HepG2 (cell line): ENCODE results near the gene CDK11A. TPM values are rescaled to one million over a fixed set of nuclear protein-coding genes. Genes with fewer than 3 reads are reported as not detected.

Experiments
- ARNTL ChIP-seq: sonication (generic); formaldehyde crosslinking; IDR thresholded peaks from 2 replicates; pipeline ENCODE4 v1.4.0; 2020; ENCODE audit warnings: mild to moderate bottlenecking, missing genetic modification reagents
- FOSL1 ChIP-seq: sonication (generic); formaldehyde crosslinking; IDR thresholded peaks from 2 replicates; pipeline ENCODE4 v1.9.0; 2021; ENCODE audit warnings: missing genetic modification reagents, borderline replicate concordance
- FOXP1 ChIP-seq, 2 experiments: fragments of 450-650 bp in 1 of 2; IDR thresholded peaks; 2 replicates each; pipeline ENCODE4 v1.6.1; 2017 to 2018; ENCODE audit warnings: antibody characterized with exemption in 1 of 2
- GABPA ChIP-seq, 2 experiments: IDR thresholded peaks; 2 replicates each; pipeline ENCODE4 v1.6.1; 2011 to 2016; ENCODE audit warnings: low read depth in 2 of 2, low read length in 1 of 2, missing biosample characterization in 1 of 2, missing genetic modification characterization in 1 of 2
- PAWR ChIP-seq: sonication (generic); formaldehyde crosslinking; IDR thresholded peaks from 2 replicates; pipeline ENCODE4 v1.4.0; 2020; ENCODE audit warnings: missing genetic modification reagents, mild to moderate bottlenecking, borderline replicate concordance
- PRPF4 ChIP-seq: fragments of 200-400 bp; formaldehyde crosslinking; IDR thresholded peaks from 2 replicates; pipeline ENCODE4 v1.6.1; 2016; ENCODE audit warnings: low read length, low read depth; ENCODE audit not compliant: poor library complexity, severe bottlenecking
- SP140L ChIP-seq: sonication (generic); formaldehyde crosslinking; IDR thresholded peaks from 2 replicates; pipeline ENCODE4 v1.4.0; 2020; ENCODE audit warnings: missing genetic modification reagents, borderline replicate concordance
- SP2 ChIP-seq: sonication (generic); formaldehyde crosslinking; IDR thresholded peaks from 2 replicates; pipeline ENCODE4 v1.5.1; 2020; ENCODE audit warnings: mild to moderate bottlenecking, missing genetic modification reagents
- TCF7 ChIP-seq: sonication (generic); IDR thresholded peaks from 2 replicates; pipeline ENCODE4 v1.6.1; 2016; ENCODE audit warnings: antibody characterized with exemption, low read depth
- XRCC5 ChIP-seq: fragments of 200-400 bp; formaldehyde crosslinking; optimal IDR thresholded peaks from 2 replicates; pipeline ENCODE3; 2017; ENCODE audit warnings: mild to moderate bottlenecking, low read length
- ZBTB34 ChIP-seq: sonication (generic); formaldehyde crosslinking; IDR thresholded peaks from 2 replicates; pipeline ENCODE4 v1.8.0; 2022; ENCODE audit warnings: mild to moderate bottlenecking, missing genetic modification reagents
- ZBTB42 ChIP-seq: sonication (generic); formaldehyde crosslinking; IDR thresholded peaks from 2 replicates; pipeline ENCODE4 v1.5.0; 2020; ENCODE audit warnings: mild to moderate bottlenecking, missing genetic modification reagents
- ZBTB49 ChIP-seq: sonication (generic); formaldehyde crosslinking; IDR thresholded peaks from 2 replicates; pipeline ENCODE4 v1.4.0; 2020; ENCODE audit warnings: missing genetic modification reagents, borderline replicate concordance
- ZNF12 ChIP-seq: sonication (generic); formaldehyde crosslinking; IDR thresholded peaks from 2 replicates; pipeline ENCODE4 v1.5.0; 2020; ENCODE audit warnings: missing genetic modification reagents
- ZNF207 ChIP-seq: fragments of 450-650 bp; IDR thresholded peaks from 2 replicates; pipeline ENCODE4 v1.6.1; 2016; ENCODE audit warnings: antibody characterized with exemption, borderline replicate concordance
- ZNF557 ChIP-seq: sonication (generic); formaldehyde crosslinking; IDR thresholded peaks from 2 replicates; pipeline ENCODE4 v1.4.0; 2020; ENCODE audit warnings: missing genetic modification reagents
- ZNF567 ChIP-seq: sonication (generic); formaldehyde crosslinking; IDR thresholded peaks from 2 replicates; pipeline ENCODE4 v1.8.1; 2023; ENCODE audit warnings: mild to moderate bottlenecking, missing genetic modification reagents, borderline replicate concordance
- ZNF572 ChIP-seq: sonication (generic); formaldehyde crosslinking; IDR thresholded peaks from 2 replicates; pipeline ENCODE4 v1.5.1; 2020; ENCODE audit warnings: mild to moderate bottlenecking, missing genetic modification reagents
- ZNF7 ChIP-seq: IDR thresholded peaks from 2 replicates; pipeline ENCODE4 v1.6.1; 2016; ENCODE audit warnings: missing biosample characterization, missing genetic modification reagents
- ZNF724P ChIP-seq: sonication (generic); formaldehyde crosslinking; IDR thresholded peaks from 2 replicates; pipeline ENCODE4 v1.8.0; 2022; ENCODE audit warnings: missing genetic modification reagents, borderline replicate concordance
- ZNF766 ChIP-seq: sonication (generic); formaldehyde crosslinking; IDR thresholded peaks from 2 replicates; pipeline ENCODE4 v1.5.0; 2020; ENCODE audit warnings: missing genetic modification reagents, borderline replicate concordance
- ZNF780A ChIP-seq: sonication (generic); formaldehyde crosslinking; IDR thresholded peaks from 2 replicates; pipeline ENCODE4 v1.8.0; 2022; ENCODE audit warnings: mild to moderate bottlenecking, missing genetic modification reagents, moderate library complexity
- ZNF782 ChIP-seq: sonication (generic); formaldehyde crosslinking; IDR thresholded peaks from 2 replicates; pipeline ENCODE4 v1.4.0; 2020; ENCODE audit warnings: missing genetic modification reagents, mild to moderate bottlenecking, borderline replicate concordance
- ZSCAN20 ChIP-seq: sonication (generic); formaldehyde crosslinking; IDR thresholded peaks from 2 replicates; pipeline ENCODE4 v1.4.0; 2020; ENCODE audit warnings: missing genetic modification reagents, mild to moderate bottlenecking, borderline replicate concordance
- polyA plus RNA-seq, 8 experiments: library from polyadenylated mRNA; depleted of rRNA in 3 of 8; stranded (reverse) in 7 of 8; unstranded in 1 of 8; fragments of >200 nt; fragmentation: Illumina TruSeq in 4 of 8; extraction: Trizol in 4 of 8; gene quantifications; 2 replicates each; pipeline versions ENCODE4 v1.2.1 to v1.2.3, GENCODE V29; 2011 to 2016; ENCODE audit warnings: low read depth in 4 of 8, missing spikeins in 1 of 8, mixed read lengths in 1 of 8; ENCODE audit not compliant: insufficient read depth in 1 of 8
- total RNA-seq, 5 experiments: library from RNA; depleted of rRNA; stranded (reverse); fragments of >200 nt; fragmentation: Illumina TruSeq; extraction: Trizol; gene quantifications; 2 replicates each; pipeline ENCODE4 v1.2.3, GENCODE V29; 2016; ENCODE audit warnings: low read depth in 1 of 5

The CDK11A gene
- total and polyA plus RNA-seq, 2 of the 13 experiments (the other 11 are each of a cell fraction or from before 2014, with no cell fraction given) = 11.2 to 17.9 TPM

- TF ChIP-seq PRPF4 = no peak
- TF ChIP-seq TCF7 = peak; percentile 64
- TF ChIP-seq SP2 (CRISPR knock-in tag) = no peak
- TF ChIP-seq XRCC5 = peak; percentile 95
- 0 out of 2 replicates have a peak, but pooled peaks have one; percentile 72 for TF ChIP-seq PAWR (CRISPR knock-in tag)
- no peak for TF ChIP-seq ZNF12
- TF ChIP-seq GABPA (IDR thresholded peaks at IDR 0.05; ENCODE audit: low read depth, low read length) = no peak
- TF ChIP-seq GABPA (CRISPR knock-in tag; IDR thresholded peaks at IDR 0.05; ENCODE audit: low read depth) = 0 out of 2 replicates have a peak, but pooled peaks have one; percentile 25
- no peak for TF ChIP-seq SP140L (CRISPR knock-in tag)
- 0 out of 2 replicates have a peak, but pooled peaks have one; percentile 27 for TF ChIP-seq ARNTL
- TF ChIP-seq ZNF557 (CRISPR knock-in tag) = 0 out of 2 replicates have a peak, but pooled peaks have one; percentile 9
- peak; percentile 91 for TF ChIP-seq ZNF7 (CRISPR knock-in tag)
- TF ChIP-seq ZNF572 (CRISPR knock-in tag) = no peak
- no peak for TF ChIP-seq ZNF780A (CRISPR knock-in tag)
- 0 out of 2 replicates have a peak, but pooled peaks have one; percentile 39 for TF ChIP-seq ZBTB34 (CRISPR knock-in tag)
- TF ChIP-seq ZNF567 (CRISPR knock-in tag) = no peak
- TF ChIP-seq ZNF782 (CRISPR knock-in tag) = no peak; the same call in 1 of the 2 replicates
- TF ChIP-seq FOSL1 (CRISPR knock-in tag) = no peak
- TF ChIP-seq ZNF724P (CRISPR knock-in tag) = peak; percentile 9; the same call in 1 of the 2 replicates
- no peak for TF ChIP-seq ZSCAN20 (CRISPR knock-in tag)
- no peak for TF ChIP-seq ZBTB49 (CRISPR knock-in tag)
- peak; percentile 42; the same call in 1 of the 2 replicates for TF ChIP-seq ZNF766 (CRISPR knock-in tag)
- TF ChIP-seq ZNF207 = no peak
- no peak for TF ChIP-seq FOXP1 (IDR thresholded peaks at IDR 0.05)
- TF ChIP-seq FOXP1 (CRISPR knock-in tag; IDR thresholded peaks at IDR 0.05) = no peak; the same call in 1 of the 2 replicates
- 0 out of 2 replicates have a peak, but pooled peaks have one; percentile 37 for TF ChIP-seq ZBTB42 (CRISPR knock-in tag)
Observed at GRCh38 chr1:1678581-1679380, 45.4 kb downstream of the CDK11A start (continued).
